HFFc6 (cell line): ENCODE data around the gene UBE2L3. TPM values are rescaled to one million over a fixed set of nuclear protein-coding genes. Genes with fewer than 3 reads are reported as not detected.

Experiments
- DNase-seq: peaks from one replicate; pipeline ENCODE4 v3.0.0-alpha.2; 2018
- H3K27ac Mint-ChIP-seq: 2 replicates; pipeline ENCODE4 v1.8.0; 2020; ENCODE audit warnings: mild to moderate bottlenecking, mixed read lengths
- H3K27me3 Mint-ChIP-seq: 2 replicates; pipeline ENCODE4 v1.8.0; 2021; ENCODE audit warnings: mild to moderate bottlenecking, moderate library complexity, mixed read lengths; ENCODE audit not compliant: insufficient read depth
- H3K36me3 Mint-ChIP-seq: 2 replicates; pipeline ENCODE4 v1.8.0; 2021; ENCODE audit warnings: low read depth, mixed read lengths
- H3K4me1 Mint-ChIP-seq: 2 replicates; pipeline ENCODE4 v1.8.0; 2020; ENCODE audit warnings: low read depth, mixed read lengths
- H3K4me3 Mint-ChIP-seq: 2 replicates; pipeline ENCODE4 v1.8.0; 2020; ENCODE audit warnings: mild to moderate bottlenecking, moderate library complexity, mixed read lengths
- H3K9me3 Mint-ChIP-seq: 2 replicates; pipeline ENCODE4 v1.8.0; 2020; ENCODE audit warnings: mild to moderate bottlenecking, mixed read lengths
- total RNA-seq, 6 experiments: library from RNA; stranded (reverse); fragmentation: NEBNext Ultra II Directional; extraction: Animal tissue kit (Norgen Biotek cat#: 25700); gene quantifications; 2 replicates in 1 of 6; 3 replicates in 5 of 6; pipeline ENCODE4 v1.2.3, GENCODE V29; 2021
- TF ChIP-seq, protein P1 (sequence below): fragments of 200-600 bp; sonication (generic); IDR thresholded peaks from 2 replicates; pipeline ENCODE4 v1.5.0; 2021; ENCODE audit warnings: antibody characterized with exemption, mild to moderate bottlenecking

The UBE2L3 gene
- total RNA-seq, 6 experiments from 2014 or later: 82.7 to 93.3 (median 88.7) TPM

DNA sequence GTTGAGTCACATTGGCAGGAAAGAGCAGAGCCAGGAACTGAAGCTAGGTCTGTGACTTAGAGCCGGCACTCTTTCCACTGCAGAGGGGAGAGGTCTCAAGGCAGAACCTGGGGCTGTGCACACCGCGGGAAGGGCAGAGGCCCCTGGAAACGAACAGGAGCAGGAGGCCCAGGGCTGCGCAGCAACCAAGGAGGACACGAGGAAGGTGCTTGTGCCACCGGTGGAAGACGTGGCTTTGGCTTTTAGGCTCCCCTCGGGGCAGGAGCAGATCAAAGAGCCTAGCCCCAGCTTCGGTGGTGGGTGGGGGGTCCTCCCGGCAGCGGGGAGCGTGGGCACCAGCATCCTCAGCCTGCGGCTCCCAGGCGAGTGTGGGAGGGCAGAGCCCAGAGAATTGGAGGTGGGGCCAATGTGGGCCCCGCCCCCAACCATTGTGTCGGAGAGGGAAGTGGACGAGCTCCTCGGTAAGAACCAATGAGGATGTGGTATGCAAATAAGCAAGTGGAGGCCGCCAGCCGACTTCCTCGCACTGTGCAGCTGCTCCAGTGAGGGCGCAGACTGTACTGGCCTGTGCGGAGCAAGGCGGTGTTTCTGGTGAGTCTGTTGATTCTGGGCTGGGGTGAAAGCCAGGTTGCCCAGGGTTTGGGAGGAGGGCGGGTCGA is 64.9 kb downstream of the UBE2L3 start, which contains the start of gene CCDC116:
CCDC116 (plus strand) TSS at position 524 of the 659 bp plus-strand sequence. CDS start 422 bp downstream, outside the sequence.
- TF ChIP-seq, protein P1, sequence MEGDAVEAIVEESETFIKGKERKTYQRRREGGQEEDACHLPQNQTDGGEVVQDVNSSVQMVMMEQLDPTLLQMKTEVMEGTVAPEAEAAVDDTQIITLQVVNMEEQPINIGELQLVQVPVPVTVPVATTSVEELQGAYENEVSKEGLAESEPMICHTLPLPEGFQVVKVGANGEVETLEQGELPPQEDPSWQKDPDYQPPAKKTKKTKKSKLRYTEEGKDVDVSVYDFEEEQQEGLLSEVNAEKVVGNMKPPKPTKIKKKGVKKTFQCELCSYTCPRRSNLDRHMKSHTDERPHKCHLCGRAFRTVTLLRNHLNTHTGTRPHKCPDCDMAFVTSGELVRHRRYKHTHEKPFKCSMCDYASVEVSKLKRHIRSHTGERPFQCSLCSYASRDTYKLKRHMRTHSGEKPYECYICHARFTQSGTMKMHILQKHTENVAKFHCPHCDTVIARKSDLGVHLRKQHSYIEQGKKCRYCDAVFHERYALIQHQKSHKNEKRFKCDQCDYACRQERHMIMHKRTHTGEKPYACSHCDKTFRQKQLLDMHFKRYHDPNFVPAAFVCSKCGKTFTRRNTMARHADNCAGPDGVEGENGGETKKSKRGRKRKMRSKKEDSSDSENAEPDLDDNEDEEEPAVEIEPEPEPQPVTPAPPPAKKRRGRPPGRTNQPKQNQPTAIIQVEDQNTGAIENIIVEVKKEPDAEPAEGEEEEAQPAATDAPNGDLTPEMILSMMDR: no peak
- Mint-ChIP-seq H3K27me3 (peaks cover 1% of the 10 kb centered on the region; the same call in 1 of the 2 replicates), H3K36me3 (peaks cover 8% of the 10 kb centered on the region), H3K27ac (no peak within 1 kb of the TSS), H3K4me1 (peaks cover 7% of the 10 kb centered on the region), H3K4me3 (no peak within 1 kb of the TSS), H3K9me3 (no peaks in the 10 kb centered on the region)
- no peak for DNase-seq

DNA sequence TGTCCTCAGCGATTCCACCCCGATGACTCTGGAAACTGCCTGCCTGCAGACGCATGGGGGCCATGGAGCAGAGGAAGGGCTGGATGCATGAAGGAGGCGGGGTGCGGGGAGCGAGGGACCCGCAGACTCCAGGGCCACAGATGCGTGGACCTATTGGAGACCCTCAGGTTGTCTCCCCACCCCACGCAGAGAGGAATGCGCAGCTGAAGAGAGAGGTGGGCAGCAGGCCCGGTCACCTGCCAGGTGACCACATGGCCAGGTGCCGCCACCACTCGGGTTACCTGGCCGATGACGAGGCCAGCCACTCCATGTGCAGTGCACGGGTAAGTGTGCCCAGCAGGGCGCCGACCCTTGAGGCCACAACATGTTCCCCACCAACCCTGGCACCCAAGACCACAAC is 65.4 kb downstream of the UBE2L3 start:
- Mint-ChIP-seq H3K4me3 (no peak overlapping the region), H3K36me3 (peaks cover 6% of the 10 kb centered on the region), H3K4me1 (peaks cover 5% of the 10 kb centered on the region), H3K27ac (no peak overlapping the region), H3K27me3 (peaks cover 1% of the 10 kb centered on the region; the same call in 1 of the 2 replicates), H3K9me3 (no peaks in the 10 kb centered on the region)
- TF ChIP-seq, protein P1: no peak
- DNase-seq: no peak

DNA sequence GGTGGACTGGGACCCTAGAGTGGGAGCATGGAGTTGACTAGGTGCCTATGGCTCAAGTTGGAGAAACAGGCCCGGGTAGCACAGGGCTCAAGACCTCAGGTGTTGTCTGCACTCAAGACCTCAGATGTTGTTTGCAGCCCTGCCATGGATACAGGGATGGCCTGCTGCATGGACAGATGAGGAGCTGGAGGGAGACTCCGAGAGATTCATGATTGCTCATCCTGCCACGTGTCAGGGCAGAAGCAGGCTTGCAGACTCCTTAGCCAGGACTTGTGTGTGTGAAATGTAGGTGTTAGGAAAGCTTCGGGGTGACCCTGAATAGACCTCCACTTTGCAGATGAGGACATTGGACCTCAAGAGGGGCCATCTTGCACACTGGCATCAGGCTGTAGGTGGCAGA is 66.0 kb downstream of the UBE2L3 start:
- no peaks in the 10 kb centered on the region for H3K9me3 Mint-ChIP-seq
- H3K4me1 Mint-ChIP-seq: no peaks in the 10 kb centered on the region
- no peak overlapping the region for H3K4me3 Mint-ChIP-seq
- H3K27ac Mint-ChIP-seq: no peak overlapping the region
- H3K36me3 Mint-ChIP-seq: peaks cover under 1% of the 10 kb centered on the region; the same call in 1 of the 2 replicates
- no peak for DNase-seq
- TF ChIP-seq, protein P1: no peak
- H3K27me3 Mint-ChIP-seq: peaks cover 1% of the 10 kb centered on the region; the same call in 1 of the 2 replicates

DNA sequence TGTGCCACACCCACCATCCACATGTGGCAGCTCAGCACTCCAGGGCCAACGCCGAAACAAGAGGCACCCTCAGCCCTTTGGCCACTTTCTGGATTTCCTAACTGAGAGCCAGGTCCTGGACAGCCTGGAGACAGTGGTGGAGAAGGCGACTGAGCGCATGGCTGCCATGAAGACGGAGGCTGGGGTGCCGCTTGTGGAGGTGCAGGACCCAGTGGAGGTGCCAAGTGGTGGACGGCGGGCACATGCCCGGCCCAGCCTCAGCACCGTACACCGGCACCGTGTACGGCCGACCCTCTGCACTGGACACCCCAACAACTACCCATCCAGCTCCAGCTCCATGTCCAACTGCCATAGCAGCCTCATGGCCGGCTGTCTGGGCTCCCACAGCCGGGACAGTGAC is 66.6 kb downstream of the UBE2L3 start:
- H3K4me3 Mint-ChIP-seq: no peak overlapping the region
- H3K9me3 Mint-ChIP-seq: no peaks in the 10 kb centered on the region
- H3K27ac Mint-ChIP-seq: no peak overlapping the region
- no peaks in the 10 kb centered on the region for H3K4me1 Mint-ChIP-seq
- H3K36me3 Mint-ChIP-seq: no peaks in the 10 kb centered on the region
- TF ChIP-seq, protein P1: no peak
- DNase-seq: no peak
- peaks cover 1% of the 10 kb centered on the region; the same call in 1 of the 2 replicates for H3K27me3 Mint-ChIP-seq

DNA sequence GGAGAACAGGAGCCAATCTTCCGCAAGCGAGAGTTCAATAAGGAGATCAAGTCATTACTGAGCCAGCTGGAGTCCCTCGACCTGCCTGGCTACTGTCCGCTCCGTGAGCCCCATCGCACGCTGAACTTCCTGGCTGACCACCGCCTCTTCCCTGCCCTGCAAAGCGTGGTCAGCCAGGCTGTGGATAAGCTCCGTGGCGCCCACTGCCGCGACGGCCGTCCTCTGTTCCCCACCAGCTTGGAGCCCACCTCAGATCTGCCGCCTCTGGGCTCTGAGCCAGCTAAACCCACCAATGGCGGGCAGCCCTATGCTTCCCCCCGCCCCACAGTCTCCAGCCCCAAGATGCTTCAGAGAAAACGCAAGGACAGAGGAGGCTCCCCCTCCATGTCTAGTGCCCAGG is 67.3 kb downstream of the UBE2L3 start:
- Mint-ChIP-seq H3K9me3 (no peaks in the 10 kb centered on the region), H3K27me3 (peaks cover 1% of the 10 kb centered on the region; the same call in 1 of the 2 replicates), H3K4me1 (no peaks in the 10 kb centered on the region), H3K27ac (no peak overlapping the region), H3K4me3 (no peak overlapping the region), H3K36me3 (no peaks in the 10 kb centered on the region)
- TF ChIP-seq, protein P1: no peak
- no peak for DNase-seq
